ENCODE measurements around the gene RNFT2.

DNA sequence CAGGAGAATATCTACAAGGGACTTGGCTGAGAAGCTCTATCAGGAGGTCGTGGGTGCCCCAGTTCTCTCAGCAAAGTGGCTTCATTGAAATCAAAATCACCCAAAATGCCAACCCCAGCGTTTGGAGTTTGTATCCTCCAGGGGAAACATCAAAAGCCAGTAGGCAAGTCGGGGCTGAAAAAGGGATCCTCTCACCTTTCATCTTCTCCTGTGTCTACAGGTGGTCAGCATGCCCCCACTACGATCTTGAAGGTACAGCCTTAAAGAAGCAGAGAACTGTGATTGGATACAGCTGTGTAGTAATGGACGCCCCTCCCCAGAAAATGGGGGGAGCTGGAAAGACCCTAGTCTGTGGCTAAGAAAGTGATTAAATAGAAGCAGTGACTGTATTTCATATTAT, 121.0 kb downstream of the RNFT2 start:
- TF ChIP-seq POLR2A (IDR thresholded peaks at IDR 0.05): no peak
- TF ChIP-seq, protein P1, sequence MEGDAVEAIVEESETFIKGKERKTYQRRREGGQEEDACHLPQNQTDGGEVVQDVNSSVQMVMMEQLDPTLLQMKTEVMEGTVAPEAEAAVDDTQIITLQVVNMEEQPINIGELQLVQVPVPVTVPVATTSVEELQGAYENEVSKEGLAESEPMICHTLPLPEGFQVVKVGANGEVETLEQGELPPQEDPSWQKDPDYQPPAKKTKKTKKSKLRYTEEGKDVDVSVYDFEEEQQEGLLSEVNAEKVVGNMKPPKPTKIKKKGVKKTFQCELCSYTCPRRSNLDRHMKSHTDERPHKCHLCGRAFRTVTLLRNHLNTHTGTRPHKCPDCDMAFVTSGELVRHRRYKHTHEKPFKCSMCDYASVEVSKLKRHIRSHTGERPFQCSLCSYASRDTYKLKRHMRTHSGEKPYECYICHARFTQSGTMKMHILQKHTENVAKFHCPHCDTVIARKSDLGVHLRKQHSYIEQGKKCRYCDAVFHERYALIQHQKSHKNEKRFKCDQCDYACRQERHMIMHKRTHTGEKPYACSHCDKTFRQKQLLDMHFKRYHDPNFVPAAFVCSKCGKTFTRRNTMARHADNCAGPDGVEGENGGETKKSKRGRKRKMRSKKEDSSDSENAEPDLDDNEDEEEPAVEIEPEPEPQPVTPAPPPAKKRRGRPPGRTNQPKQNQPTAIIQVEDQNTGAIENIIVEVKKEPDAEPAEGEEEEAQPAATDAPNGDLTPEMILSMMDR (IDR thresholded peaks at IDR 0.05): no peak
